H1 (cell line): Measurements from ENCODE around the gene HSPA1L. TPM values are rescaled to one million over a fixed set of nuclear protein-coding genes. Genes with fewer than 3 reads are reported as not detected.

Source experiments
- CTCF ChIA-PET: fragments of 300-600 bp; sonication (Branson Sonifier 250); formaldehyde crosslinking; loops from one replicate; lab custom pipeline; 2021; ENCODE audit not compliant: partially characterized antibody; lab: Charles Lee
- POLR2A ChIA-PET: fragments of 300-600 bp; sonication (Branson Sonifier 250); formaldehyde crosslinking; loops from one replicate; lab custom pipeline; 2021; ENCODE audit warnings: inconsistent platforms; ENCODE audit not compliant: partially characterized antibody; lab: Charles Lee
- DNase-seq, 2 experiments: peaks; one replicate each; pipeline versions ENCODE4 v3.0.0 to v3.0.0-alpha.2; 2010 to 2022; ENCODE audit warnings: low spot score in 2 of 2, low read depth in 1 of 2, mixed read lengths in 1 of 2
- FAIRE-seq: peaks from 2 replicates; lab custom pipeline; 2011; peaks lifted over from hg19 to GRCh38; lab: Jason Lieb, UNC
- H2AFZ ChIP-seq: 2 replicates; pipeline ENCODE4 v1.8.1; 2012; ENCODE audit warnings: low read length, inconsistent platforms
- H2AK5ac ChIP-seq: 2 replicates; pipeline ENCODE4 v1.6.1; 2013; ENCODE audit warnings: low read depth, low read length
- H2BK120ac ChIP-seq: replicated peaks from 2 replicates; pipeline ENCODE3; 2013; ENCODE audit warnings: low read depth, low read length, inconsistent platforms
- H2BK12ac ChIP-seq: 2 replicates; pipeline ENCODE4 v1.6.1; 2013; ENCODE audit warnings: low read depth, low read length
- H2BK15ac ChIP-seq: 2 replicates; pipeline ENCODE4 v1.6.1; 2013; ENCODE audit warnings: low read length
- H2BK20ac ChIP-seq: 2 replicates; pipeline ENCODE4 v1.6.1; 2013; ENCODE audit warnings: low read length
- H2BK5ac ChIP-seq: 2 replicates; pipeline ENCODE4 v1.6.1; 2013; ENCODE audit warnings: low read depth, low read length
- H3K14ac ChIP-seq: 2 replicates; pipeline ENCODE4 v1.6.1; 2013; ENCODE audit warnings: inconsistent platforms; ENCODE audit not compliant: insufficient read length
- H3K18ac ChIP-seq: 2 replicates; pipeline ENCODE4 v1.6.1; 2013; ENCODE audit warnings: low read length; ENCODE audit errors: extremely low read depth
- H3K23ac ChIP-seq: 2 replicates; pipeline ENCODE4 v1.6.1; 2013; ENCODE audit warnings: inconsistent platforms; ENCODE audit not compliant: insufficient read length
- H3K23me2 ChIP-seq: 2 replicates; pipeline ENCODE4 v1.6.1; 2013; ENCODE audit warnings: low read depth, low read length
- H3K27ac ChIP-seq: 2 replicates; pipeline ENCODE4 v1.6.1; 2011; ENCODE audit warnings: low read depth, low read length, inconsistent platforms
- H3K27me3 ChIP-seq, 4 experiments: replicated peaks in 1 of 4; 1 replicate in 1 of 4; 2 replicates in 3 of 4; pipeline versions ENCODE4 v1.6.1 to v1.8.1; 2011 to 2013; ENCODE audit warnings: low read length in 3 of 4, mild to moderate bottlenecking in 3 of 4, inconsistent platforms in 2 of 4, mixed read lengths in 2 of 4, moderate library complexity in 1 of 4; ENCODE audit not compliant: control insufficient read depth in 3 of 4, insufficient read depth in 3 of 4; ENCODE audit errors: extremely low read depth in 1 of 4
- H3K36me3 ChIP-seq, 4 experiments: 2 replicates each; pipeline versions ENCODE4 v1.6.1 to v1.8.1; 2011 to 2013; ENCODE audit warnings: mild to moderate bottlenecking in 4 of 4, low read length in 3 of 4, moderate library complexity in 2 of 4, control low read depth in 1 of 4, inconsistent platforms in 1 of 4; ENCODE audit not compliant: insufficient read depth in 4 of 4, control insufficient read depth in 2 of 4
- H3K4ac ChIP-seq: replicated peaks from 2 replicates; pipeline ENCODE3; 2013; ENCODE audit warnings: low read length, low read depth, mixed read lengths, inconsistent platforms; ENCODE audit not compliant: insufficient read length
- H3K4me1 ChIP-seq, 4 experiments: replicated peaks in 1 of 4; 1 replicate in 1 of 4; 2 replicates in 3 of 4; pipeline versions ENCODE4 v1.6.1 to v1.8.1; 2011 to 2013; ENCODE audit warnings: low read length in 3 of 4, inconsistent platforms in 2 of 4, mixed read lengths in 1 of 4; ENCODE audit not compliant: insufficient read depth in 4 of 4, control insufficient read depth in 3 of 4
- H3K4me2 ChIP-seq, 2 experiments: 2 replicates each; pipeline versions ENCODE4 v1.6.1 to v1.8.1; 2011 to 2013; ENCODE audit warnings: low read depth in 2 of 2, low read length in 2 of 2, control low read depth in 1 of 2, inconsistent platforms in 1 of 2, mild to moderate bottlenecking in 1 of 2; ENCODE audit not compliant: insufficient read depth in 1 of 2
- H3K4me3 ChIP-seq, 4 experiments: fragments of 200-600, 300-600 bp in 1 of 4; sonication (generic), shearing (Covaris generic), sonication (Bioruptor Twin) in 1 of 4; 2 replicates each; pipeline versions ENCODE4 v1.5.1 to v1.8.1; 2011 to 2016; ENCODE audit warnings: low read length in 4 of 4, low read depth in 3 of 4, control low read depth in 2 of 4, inconsistent platforms in 2 of 4, mild to moderate bottlenecking in 2 of 4, mixed read lengths in 1 of 4, moderate library complexity in 1 of 4; ENCODE audit not compliant: insufficient read depth in 2 of 4; ENCODE audit errors: extremely low read depth in 1 of 4
- H3K56ac ChIP-seq: replicated peaks from 2 replicates; pipeline ENCODE3; 2013; ENCODE audit warnings: low read depth, mild to moderate bottlenecking, mixed read lengths, low read length, inconsistent platforms; ENCODE audit not compliant: insufficient read length
- H3K79me1 ChIP-seq: 2 replicates; pipeline ENCODE4 v1.6.1; 2013; ENCODE audit warnings: low read depth, low read length, control low read depth
- H3K79me2 ChIP-seq, 2 experiments: 2 replicates each; pipeline versions ENCODE4 v1.6.1 to v1.8.1; 2012 to 2013; ENCODE audit warnings: low read length in 2 of 2, mild to moderate bottlenecking in 2 of 2, inconsistent platforms in 1 of 2; ENCODE audit not compliant: insufficient read depth in 2 of 2, control insufficient read depth in 1 of 2
- H3K9ac ChIP-seq, 4 experiments: replicated peaks in 1 of 4; 1 replicate in 1 of 4; 2 replicates in 3 of 4; pipeline versions ENCODE4 v1.6.1 to v1.8.1; 2011 to 2013; ENCODE audit warnings: low read depth in 3 of 4, low read length in 3 of 4, control low read depth in 2 of 4, mild to moderate bottlenecking in 2 of 4, moderate library complexity in 2 of 4, inconsistent platforms in 1 of 4; ENCODE audit errors: extremely low read depth in 1 of 4
- H3K9me3 ChIP-seq, 2 experiments: 2 replicates each; pipeline versions ENCODE4 v1.6.1 to v1.8.1; 2012 to 2013; ENCODE audit warnings: mild to moderate bottlenecking in 2 of 2, moderate library complexity in 2 of 2, control low read depth in 1 of 2, inconsistent platforms in 1 of 2, low read depth in 1 of 2, low read length in 1 of 2, mixed read lengths in 1 of 2; ENCODE audit not compliant: insufficient read depth in 2 of 2
- H4K20me1 ChIP-seq, 2 experiments: replicated peaks in 1 of 2; 2 replicates each; pipeline versions ENCODE3 to v1.8.1; 2011 to 2013; ENCODE audit warnings: inconsistent platforms in 2 of 2, low read length in 2 of 2, mild to moderate bottlenecking in 1 of 2; ENCODE audit not compliant: insufficient read depth in 2 of 2, control insufficient read depth in 1 of 2
- H4K5ac ChIP-seq: 2 replicates; pipeline ENCODE4 v1.6.1; 2013; ENCODE audit warnings: low read length, low read depth, mixed read lengths, inconsistent platforms; ENCODE audit not compliant: insufficient read length
- H4K8ac ChIP-seq: 2 replicates; pipeline ENCODE4 v1.8.0; 2013; ENCODE audit warnings: mild to moderate bottlenecking, moderate library complexity, low read length, inconsistent platforms; ENCODE audit not compliant: insufficient read depth; ENCODE audit errors: extremely low read depth
- H4K91ac ChIP-seq: replicated peaks from 2 replicates; pipeline ENCODE3; 2013; ENCODE audit warnings: low read length, mixed read lengths, inconsistent platforms; ENCODE audit not compliant: insufficient read length
- ATF2 ChIP-seq: IDR thresholded peaks from 2 replicates; pipeline ENCODE4 v1.6.1; 2012; ENCODE audit warnings: low read length, inconsistent platforms
- BCL11A ChIP-seq, 2 experiments: IDR thresholded peaks; one replicate each; pipeline ENCODE4 v1.6.1; 2011; ENCODE audit warnings: low read depth in 2 of 2, low read length in 2 of 2, mild to moderate bottlenecking in 2 of 2
- CBX5 ChIP-seq: fragments of 300-800, 300-1000 bp; sonication (generic); IDR thresholded peaks from 2 replicates; pipeline ENCODE4 v1.7.1; 2016; ENCODE audit warnings: antibody characterized with exemption, low read length, low read depth
- CBX8 ChIP-seq: fragments of 300-800, 300-1000 bp; sonication (generic); IDR thresholded peaks from 2 replicates; pipeline ENCODE4 v1.7.1; 2016; ENCODE audit warnings: low read depth, low read length, borderline replicate concordance
- CEBPB ChIP-seq: IDR thresholded peaks from 2 replicates; pipeline ENCODE4 v1.6.1; 2012; ENCODE audit warnings: low read depth, low read length
- EP300 ChIP-seq, 2 experiments: IDR thresholded peaks; 1 replicate in 1 of 2; 2 replicates in 1 of 2; pipeline ENCODE4 v1.6.1; 2011 to 2012; ENCODE audit warnings: low read depth in 2 of 2, low read length in 2 of 2, mild to moderate bottlenecking in 2 of 2, borderline replicate concordance in 1 of 2, inconsistent platforms in 1 of 2, moderate library complexity in 1 of 2
- KDM1A ChIP-seq: fragments of 200-600, 300-600 bp; sonication (generic); IDR thresholded peaks from 2 replicates; pipeline ENCODE4 v1.7.1; 2016; ENCODE audit warnings: mild to moderate bottlenecking, low read length, borderline replicate concordance
- RFX5 ChIP-seq: IDR thresholded peaks from 2 replicates; pipeline ENCODE4 v1.6.1; 2011; ENCODE audit warnings: low read depth, low read length, improper control_type of control experiment, borderline replicate concordance
- RNF2 ChIP-seq: fragments of 200-900, 300-1000 bp; sonication (generic); IDR thresholded peaks from 2 replicates; pipeline ENCODE4 v1.7.1; 2016; ENCODE audit warnings: borderline replicate concordance, low read depth, mild to moderate bottlenecking, antibody characterized with exemption, low read length; ENCODE audit not compliant: poor library complexity, severe bottlenecking; ENCODE audit errors: missing control alignments
- RXRA ChIP-seq: IDR thresholded peaks from 2 replicates; pipeline ENCODE4 v1.6.1; 2011; ENCODE audit warnings: low read depth, mild to moderate bottlenecking, low read length, moderate library complexity; ENCODE audit not compliant: insufficient read depth
- SP1 ChIP-seq: IDR thresholded peaks from 2 replicates; pipeline ENCODE4 v1.6.1; 2011; ENCODE audit warnings: low read depth, low read length
- WGBS, 2 experiments: shearing (Covaris generic) in 1 of 2; methylation state at CpG; one replicate each; pipeline versions ENCODE4 v1.1.6 to v1.1.7; 2013 to 2015; ENCODE audit warnings: low lambda C conversion rate in 2 of 2, mixed read lengths in 2 of 2, inconsistent platforms in 1 of 2, low coverage in 1 of 2, missing lambda C conversion rate in 1 of 2; ENCODE audit not compliant: insufficient replicate concordance in 2 of 2, insufficient coverage in 1 of 2, insufficient read length in 1 of 2; ENCODE audit errors: extremely low coverage in 1 of 2, missing lambda C conversion rate in 1 of 2; 5-methylcytosine and 5-hydroxymethylcytosine counted together
- polyA plus RNA-seq, 7 experiments: library from polyadenylated mRNA; depleted of rRNA in 3 of 7; stranded (reverse) in 5 of 7; unstranded in 2 of 7; fragments of >200 nt in 5 of 7; fragments of 200-250 nt in 2 of 7; gene quantifications; 1 replicate in 5 of 7; 2 replicates in 1 of 7; 4 replicates in 1 of 7; pipeline versions ENCODE4 v1.2.1 to v1.2.3, GENCODE V29; 2011 to 2013; ENCODE audit warnings: missing spikeins in 2 of 7, mixed read lengths in 2 of 7
- total RNA-seq: library from RNA; stranded (reverse); fragmentation: NEBNext Ultra II Directional; extraction: Animal tissue kit (Norgen Biotek cat#: 25700); gene quantifications from 2 replicates; pipeline ENCODE4 v1.2.1, GENCODE V29; 2021

Gene HSPA1L
- total and polyA plus RNA-seq, 2 of the 8 experiments (the other 6 are each of a cell fraction or from before 2014, with no cell fraction given): 1.00 to 1.9 TPM

GRCh38 chr6:31760790-31761189, 54.3 kb downstream of the HSPA1L start:
- Histone ChIP-seq H2BK20ac (no peak overlapping the region), H4K91ac (no peak overlapping the region), H3K23me2 (no peaks in the 10 kb centered on the region; the same call in 1 of the 2 replicates), H4K8ac (no peak overlapping the region), H2BK5ac (no peak overlapping the region), H2BK120ac (no peak overlapping the region), H3K27ac (no peak overlapping the region), H2AK5ac (no peak overlapping the region), H2AFZ (no peak overlapping the region), H3K9ac (no peak overlapping the region; a peak in 1 of 7 replicates), H3K23ac (no peak overlapping the region), H3K4ac (no peak overlapping the region), H3K4me3 (no peak overlapping the region), H4K20me1 (no peaks in the 10 kb centered on the region), H3K27me3 (no peaks in the 10 kb centered on the region), H3K79me1 (no peaks in the 10 kb centered on the region), H2BK15ac (no peak overlapping the region), H4K5ac (no peak overlapping the region), H3K9me3 (no peaks in the 10 kb centered on the region), H3K4me2 (no peak overlapping the region), H3K4me1 (peaks cover 0 to 5% (median 0%) of the 10 kb centered on the region in 4 experiments; a peak in 2 of 7 replicates), H3K14ac (no peak overlapping the region), H3K18ac (no peak overlapping the region), H3K79me2 (no peaks in the 10 kb centered on the region), H3K56ac (no peak overlapping the region), H2BK12ac (no peak overlapping the region), H3K36me3 (peaks cover 0 to 16% (median 1%) of the 10 kb centered on the region in 4 experiments; a peak in 3 of 8 replicates)
- no peak for DNase-seq
- WGBS, 2 experiments: 95% methylated on average over 5 of the region's 5 CpGs; no CpG with 5 or more reads in 1 of the 2 experiments
- FAIRE-seq: no peak
- ChIA-PET CTCF (interaction anchor here (1.0 to 3.0 kb wide), 3 partner anchors 14 to 37 kb away, joined by 3 to 12 read pairs (median 3); partner anchors contain the start of gene MPIG6B), POLR2A (interaction anchor here (0.6 to 6.3 kb wide), 9 partner anchors 8 to 101 kb away, joined by 3 to 38 read pairs (median 4); partner anchors contain the start of genes LY6G5C, MSH5 and VARS1)
- TF ChIP-seq CEBPB (no peak), CBX5 (no peak), CBX8 (no peak), RXRA (no peak), KDM1A (no peak), SP1 (no peak), RFX5 (no peak), BCL11A (IDR thresholded peaks at IDR 0.05; ENCODE audit: low read depth in 2 of 2, low read length in 2 of 2) (no peak), RNF2 (no peak), ATF2 (no peak), EP300 (IDR thresholded peaks at IDR 0.05; ENCODE audit: borderline replicate concordance in 1 of 2, low read depth in 2 of 2, low read length in 2 of 2) (no peak)
